Posterior vena cava (tissue), 2 donors: Measurements from ENCODE around the gene ZFPM1. TPM values are rescaled to one million over a fixed set of nuclear protein-coding genes. Genes with fewer than 3 reads are reported as not detected.

Source experiments
- DNase-seq: peaks from one replicate; pipeline ENCODE4 v3.0.0-alpha.2; 2020; ENCODE audit warnings: low spot score
- intact Hi-C, 2 donors: fragments of 100-400 bp; cut with DNase I; formaldehyde crosslinking; loops; one replicate each; pipeline versions ENCODE4 v1.14.1 to v1.14.2; 2022 to 2023
- microRNA-seq, 2 donors: library from miRNA; unstranded; fragments of <30 nt; microRNA quantifications; one replicate each; pipeline ENCODE4 v1.2.0, GENCODE V29; 2020 to 2021; ENCODE audit warnings: borderline microRNAs expressed in 2 of 2
- total RNA-seq, 2 donors: library from RNA; stranded (reverse); fragmentation: NEBNext Ultra II Directional; extraction: Animal tissue kit (Norgen Biotek cat#: 25700); gene quantifications; one replicate each; pipeline ENCODE4 v1.2.1, GENCODE V29; 2021
- donor health status: DM: yes; HTN: yes; CAD: no.
- donor health status: DM: yes; HTN: yes; CAD: no.

The ZFPM1 gene
- total RNA-seq, 2 donors from 2014 or later: 4.0 to 4.3 TPM

- no peak for DNase-seq
- intact Hi-C loops: no loop called here
These were observed 132.2 kb downstream of the ZFPM1 start for GRCh38 chr16:88585269-88585668.

DNA sequence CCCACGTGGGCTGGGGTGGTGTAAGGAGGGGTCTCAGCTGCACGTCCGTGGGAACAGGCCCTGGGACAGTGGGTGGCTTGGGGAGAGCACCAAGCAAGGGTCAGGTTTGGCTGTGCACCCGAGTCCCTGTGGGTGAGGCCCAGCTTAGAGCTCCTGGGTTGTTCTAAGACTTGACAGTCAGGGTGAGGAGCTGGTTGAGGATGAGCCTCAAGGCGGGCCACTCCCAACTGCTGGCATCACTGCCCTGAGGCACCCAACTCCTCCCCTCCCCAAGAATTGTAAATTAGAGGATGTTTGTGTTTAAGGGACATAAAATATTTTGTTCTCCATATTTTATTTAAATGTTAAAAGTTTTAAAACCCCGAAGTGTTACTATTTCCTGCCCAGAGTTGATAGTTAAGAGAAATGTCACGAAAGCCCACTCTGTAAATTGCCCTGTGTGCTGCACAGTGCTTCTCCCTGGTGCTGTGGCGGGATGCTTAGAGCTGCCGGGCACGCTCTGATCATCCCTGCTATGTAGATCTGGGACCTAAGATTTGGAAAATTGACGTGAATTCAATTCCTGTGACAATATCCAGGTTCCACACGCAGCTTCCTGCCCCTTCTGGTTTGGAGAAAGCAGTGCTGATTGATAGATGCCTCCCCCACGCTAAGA lies 133.0 kb downstream of the ZFPM1 start:
- DNase-seq: no peak
- intact Hi-C loops: no loop called here

Small RNA genes lying within 50 kb of the gene (microRNA-seq; reads per million reads assigned to microRNA genes)
- 0 reads per million in 2 donors for gene MIR5189

Other genes starting within 250 kb of the ZFPM1 start
- 1 to 10 TPM; 2.9 to 6.2 TPM for gene ZNF469, start 70.3 kb upstream of the ZFPM1 start, total RNA-seq
- 10 to 100 TPM; 23.2 to 29.1 TPM for gene ZC3H18, start 117.1 kb downstream of the ZFPM1 start, total RNA-seq
- gene IL17C, start 185.3 kb downstream of the ZFPM1 start, total RNA-seq: not detected
- gene CYBA, start 197.8 kb downstream of the ZFPM1 start, total RNA-seq: 100 to 1,000 TPM in 1 of 2 donors, 10 to 100 TPM in 1; 71.4 to 168 TPM
- 10 to 100 TPM; 21.6 to 22.6 TPM for gene MVD, start 209.8 kb downstream of the ZFPM1 start, total RNA-seq
- under 1 TPM; 0.43 to 0.56 TPM for gene SNAI3, start 233.2 kb downstream of the ZFPM1 start, total RNA-seq